ENCODE data around the gene GARIN1A.
"Not testable (repeated sequence)": the region's sequence is repeated elsewhere in the genome, so short reads cannot be mapped to it uniquely, and the experiment has no call there.

GARIN1A gene

GRCh38 chr7:128687131-128687530, 15.0 kb downstream of the GARIN1A start:
- Histone ChIP-seq H3K27ac (ENCODE audit: low read length) (no peak overlapping the region), H3K27me3 (ENCODE audit: low read depth, low read length) (no peaks in the 10 kb centered on the region), H3K36me3 (replicated peaks; ENCODE audit: low read depth, low read length) (no peaks in the 10 kb centered on the region), H3K4me2 (ENCODE audit: low read length) (no peak overlapping the region), H3K4me1 (ENCODE audit: low read length) (peaks cover 10% of the 10 kb centered on the region), H4K20me1 (ENCODE audit: insufficient read depth, low read length) (no peaks in the 10 kb centered on the region), H3K9me3 (ENCODE audit: insufficient read depth, low read length) (no peaks in the 10 kb centered on the region), H2AFZ (ENCODE audit: low read depth, low read length) (no peak overlapping the region), H3K79me2 (ENCODE audit: low read length) (no peaks in the 10 kb centered on the region), H3K4me3 (ENCODE audit: low read length) (no peak overlapping the region), H3K9ac (ENCODE audit: low read length) (no peak overlapping the region)
- TF ChIP-seq CTCF (IDR thresholded peaks at IDR 0.05; ENCODE audit: low read depth, low read length) (no peak), EZH2phosphoT487 (IDR thresholded peaks at IDR 0.05; ENCODE audit: low read depth) (no peak)

- TF ChIP-seq CTCF (IDR thresholded peaks at IDR 0.05; ENCODE audit: low read depth, low read length): no peak
- TF ChIP-seq EZH2phosphoT487 (IDR thresholded peaks at IDR 0.05; ENCODE audit: low read depth): no peak
- no peaks in the 10 kb centered on the region for H3K36me3 ChIP-seq (replicated peaks; ENCODE audit: low read depth, low read length)
- H4K20me1 ChIP-seq (ENCODE audit: insufficient read depth, low read length): no peaks in the 10 kb centered on the region
These were observed 16.4 kb downstream of the GARIN1A start for GRCh38 chr7:128688492-128688891.

GRCh38 chr7:128689161-128689935, 17.3 kb downstream of the GARIN1A start:
- H3K79me2 ChIP-seq (ENCODE audit: low read length); H3K4me3 ChIP-seq (ENCODE audit: low read length); H3K27ac ChIP-seq (ENCODE audit: low read length); H4K20me1 ChIP-seq (ENCODE audit: insufficient read depth, low read length); H3K36me3 ChIP-seq (replicated peaks; ENCODE audit: low read depth, low read length); H3K4me2 ChIP-seq (ENCODE audit: low read length); H3K4me1 ChIP-seq (ENCODE audit: low read length); H2AFZ ChIP-seq (ENCODE audit: low read depth, low read length); H3K27me3 ChIP-seq (ENCODE audit: low read depth, low read length); H3K9ac ChIP-seq (ENCODE audit: low read length); H3K9me3 ChIP-seq (ENCODE audit: insufficient read depth, low read length): not testable (repeated sequence)

More at GRCh38 chr7:128688492-128688891, 16.4 kb downstream of the GARIN1A start:
- H3K9me3 ChIP-seq (ENCODE audit: insufficient read depth, low read length): no peaks in the 10 kb centered on the region
- no peak overlapping the region for H3K4me2 ChIP-seq (ENCODE audit: low read length)
- H3K4me1 ChIP-seq (ENCODE audit: low read length): no peaks in the 10 kb centered on the region
- H3K9ac ChIP-seq (ENCODE audit: low read length): no peak overlapping the region
- no peak overlapping the region for H3K27ac ChIP-seq (ENCODE audit: low read length)
- H3K4me3 ChIP-seq (ENCODE audit: low read length): no peak overlapping the region
- no peaks in the 10 kb centered on the region for H3K79me2 ChIP-seq (ENCODE audit: low read length)
- no peaks in the 10 kb centered on the region for H3K27me3 ChIP-seq (ENCODE audit: low read depth, low read length)
- no peak overlapping the region for H2AFZ ChIP-seq (ENCODE audit: low read depth, low read length)

- Histone ChIP-seq H3K9me3 (ENCODE audit: insufficient read depth, low read length) (no peaks in the 10 kb centered on the region), H2AFZ (ENCODE audit: low read depth, low read length) (no peak overlapping the region), H4K20me1 (ENCODE audit: insufficient read depth, low read length) (no peaks in the 10 kb centered on the region), H3K27me3 (ENCODE audit: low read depth, low read length) (no peaks in the 10 kb centered on the region), H3K36me3 (replicated peaks; ENCODE audit: low read depth, low read length) (no peaks in the 10 kb centered on the region), H3K79me2 (ENCODE audit: low read length) (no peaks in the 10 kb centered on the region), H3K27ac (ENCODE audit: low read length) (no peak overlapping the region), H3K4me1 (ENCODE audit: low read length) (no peaks in the 10 kb centered on the region), H3K4me3 (ENCODE audit: low read length) (no peak overlapping the region), H3K9ac (ENCODE audit: low read length) (no peak overlapping the region), H3K4me2 (ENCODE audit: low read length) (no peak overlapping the region)
- no peak for TF ChIP-seq EZH2phosphoT487 (IDR thresholded peaks at IDR 0.05; ENCODE audit: low read depth)
- no peak for TF ChIP-seq CTCF (IDR thresholded peaks at IDR 0.05; ENCODE audit: low read depth, low read length)
These were observed 19.1 kb downstream of the GARIN1A start for GRCh38 chr7:128691227-128691626.
